SU-DHL-6 (cell line): ENCODE data around the gene PITPNC1.

ENCODE experiments used
- CTCF ChIP-seq: fragments of 200-600 bp; sonication (generic); IDR thresholded peaks from one replicate; pipeline ENCODE4 v1.5.1; 2017; ENCODE audit warnings: antibody characterized with exemption, mild to moderate bottlenecking, low read length, moderate library complexity; ENCODE audit not compliant: insufficient read depth, poor library complexity, severe bottlenecking
- EZH2phosphoT487 ChIP-seq: fragments of 200-600 bp; sonication (generic), shearing (Covaris generic); conservative IDR thresholded peaks from 2 replicates; pipeline ENCODE4 v1.6.1; 2018; ENCODE audit warnings: mild to moderate bottlenecking, antibody characterized with exemption, low read length, moderate library complexity, mixed read lengths

GRCh38 chr17:67557052-67557845 is 180.2 kb downstream of the PITPNC1 start:
- TF ChIP-seq CTCF (no peak), EZH2phosphoT487 (no peak)
